KMS-11 (cell line): ENCODE results near the gene GLRX.

Experiments used
- H2AFZ ChIP-seq: fragments of 200-600 bp; sonication (generic); 2 replicates; pipeline ENCODE4 v1.6.1; 2016; ENCODE audit warnings: antibody characterized with exemption, mixed run types, low read depth
- H3K27ac ChIP-seq: fragments of 200-600 bp; sonication (generic); 2 replicates; pipeline ENCODE4 v1.6.1; 2016; ENCODE audit warnings: mild to moderate bottlenecking, mixed run types
- H3K27me3 ChIP-seq: fragments of 200-600 bp; sonication (generic); 2 replicates; pipeline ENCODE4 v1.6.1; 2017; ENCODE audit warnings: mild to moderate bottlenecking, low read depth, mixed run types, moderate library complexity; ENCODE audit not compliant: insufficient read depth
- H3K36me3 ChIP-seq: fragments of 200-600 bp; sonication (generic); 2 replicates; pipeline ENCODE4 v1.6.1; 2017; ENCODE audit warnings: mild to moderate bottlenecking, mixed run types; ENCODE audit not compliant: insufficient read depth
- H3K4me1 ChIP-seq: fragments of 200-600 bp; sonication (generic); 2 replicates; pipeline ENCODE4 v1.6.1; 2016; ENCODE audit warnings: mild to moderate bottlenecking, low read depth, mixed run types; ENCODE audit not compliant: poor library complexity, severe bottlenecking
- H3K4me2 ChIP-seq: fragments of 200-600 bp; sonication (generic); 2 replicates; pipeline ENCODE4 v1.7.0; 2016; ENCODE audit warnings: mild to moderate bottlenecking, mixed run types
- H3K4me3 ChIP-seq: fragments of 200-600 bp; sonication (generic); IDR thresholded peaks from 2 replicates; pipeline ENCODE4 v1.6.1; 2017; ENCODE audit warnings: low read depth, low read length, mixed read lengths; ENCODE audit not compliant: insufficient read depth
- H3K79me2 ChIP-seq: fragments of 200-600 bp; sonication (generic); 2 replicates; pipeline ENCODE4 v1.6.1; 2016; ENCODE audit warnings: low read depth, mixed run types; ENCODE audit not compliant: insufficient read depth
- H3K9ac ChIP-seq: fragments of 200-600 bp; sonication (generic); 2 replicates; pipeline ENCODE4 v1.6.1; 2016; ENCODE audit warnings: mild to moderate bottlenecking, mixed run types
- H4K20me1 ChIP-seq: fragments of 200-600 bp; sonication (generic); 2 replicates; pipeline ENCODE4 v1.6.1; 2016; ENCODE audit warnings: mild to moderate bottlenecking, mixed run types; ENCODE audit not compliant: insufficient read depth
- CTCF ChIP-seq: fragments of 200-600 bp; sonication (generic); conservative IDR thresholded peaks from 2 replicates; pipeline ENCODE4 v1.6.1; 2017; ENCODE audit warnings: low read depth, mild to moderate bottlenecking, antibody characterized with exemption, low read length, moderate library complexity, mixed read lengths

Gene GLRX

GRCh38 chr5:95770830-95771708, 51.5 kb downstream of the GLRX start:
- Histone ChIP-seq H3K4me3 (no peak overlapping the region), H3K4me1 (peaks cover 24% of the 10 kb centered on the region), H3K27me3 (no peaks in the 10 kb centered on the region), H3K36me3 (no peaks in the 10 kb centered on the region), H3K27ac (no peak overlapping the region), H2AFZ (no peak overlapping the region), H3K4me2 (no peak overlapping the region), H3K9ac (no peak overlapping the region), H4K20me1 (no peaks in the 10 kb centered on the region), H3K79me2 (no peaks in the 10 kb centered on the region)
- TF ChIP-seq CTCF: no peak

DNA sequence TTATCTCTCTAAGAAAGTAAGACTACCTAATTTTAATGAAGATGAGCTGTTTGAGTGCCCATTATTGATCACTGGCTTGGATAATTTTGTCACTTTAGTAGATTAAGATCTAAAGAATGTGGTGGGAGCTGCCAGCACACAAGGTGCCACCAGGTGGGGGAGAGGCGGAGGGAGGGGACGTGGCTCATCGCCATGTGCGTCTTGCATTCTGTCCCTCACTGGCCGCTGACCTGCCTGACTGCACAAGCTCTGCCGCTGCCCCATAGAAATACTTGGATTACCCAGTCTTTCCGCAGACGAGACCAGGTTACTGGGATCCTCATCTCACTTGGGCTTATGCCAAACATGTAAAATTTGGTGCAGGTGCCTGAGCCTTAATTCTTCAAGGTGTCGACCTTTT, 53.8 kb downstream of the GLRX start:
- Histone ChIP-seq H3K79me2 (no peaks in the 10 kb centered on the region), H3K27me3 (no peaks in the 10 kb centered on the region), H2AFZ (no peak overlapping the region), H4K20me1 (no peaks in the 10 kb centered on the region), H3K4me1 (peaks cover 12% of the 10 kb centered on the region), H3K4me3 (no peak overlapping the region), H3K4me2 (no peak overlapping the region), H3K27ac (no peak overlapping the region), H3K9ac (no peak overlapping the region), H3K36me3 (no peaks in the 10 kb centered on the region)
- no peak for TF ChIP-seq CTCF

- no peaks in the 10 kb centered on the region for H3K79me2 ChIP-seq
- TF ChIP-seq CTCF: no peak
- H3K4me1 ChIP-seq: peaks cover 41% of the 10 kb centered on the region
These were observed 58.6 kb downstream of the GLRX start for GRCh38 chr5:95763941-95764340.

More at GRCh38 chr5:95763941-95764340, 58.6 kb downstream of the GLRX start:
- H3K27ac ChIP-seq: no peak overlapping the region
- no peak overlapping the region for H3K9ac ChIP-seq
- no peak overlapping the region for H2AFZ ChIP-seq
- H3K4me2 ChIP-seq: no peak overlapping the region
- no peaks in the 10 kb centered on the region for H4K20me1 ChIP-seq
- no peaks in the 10 kb centered on the region for H3K27me3 ChIP-seq
- no peak overlapping the region for H3K4me3 ChIP-seq
- H3K36me3 ChIP-seq: no peaks in the 10 kb centered on the region
